Cardiac muscle cell (in vitro differentiated cells and primary cell): Measurements from ENCODE around the gene SOX15. TPM values are rescaled to one million over a fixed set of nuclear protein-coding genes. Genes with fewer than 3 reads are reported as not detected.

Source experiments
- DNase-seq, 2 donors: peaks; one replicate each; pipeline versions ENCODE4 v3.0.0 to v3.0.0-alpha.2; 2010 to 2017; ENCODE audit warnings: low read depth in 1 of 2, low spot score in 1 of 2
- H3K27ac ChIP-seq: fragments of 200-600 bp; sonication (generic); 2 replicates; pipeline ENCODE4 v1.5.1; 2016
- H3K27me3 ChIP-seq: fragments of 200-600 bp; sonication (generic); 2 replicates; pipeline ENCODE4 v1.6.0; 2016; ENCODE audit warnings: control low read depth
- H3K36me3 ChIP-seq: fragments of 200-600 bp; sonication (generic); 2 replicates; pipeline ENCODE4 v1.5.1; 2016; ENCODE audit warnings: control low read depth
- H3K4me1 ChIP-seq: fragments of 200-600 bp; sonication (generic); 2 replicates; pipeline ENCODE4 v1.8.1; 2017; ENCODE audit warnings: low read depth, mild to moderate bottlenecking, mixed run types
- H3K4me3 ChIP-seq: fragments of 200-600 bp; sonication (generic); 2 replicates; pipeline ENCODE4 v1.5.1; 2016; ENCODE audit warnings: mild to moderate bottlenecking
- H3K9me3 ChIP-seq: fragments of 200-600 bp; sonication (generic); 2 replicates; pipeline ENCODE4 v1.5.1; 2017; ENCODE audit warnings: low read depth, mild to moderate bottlenecking, control low read depth
- polyA plus RNA-seq: library from polyadenylated mRNA; unstranded; fragments of >200 nt; fragmentation: Nextera tagmentation; extraction: Ambion mirVana; gene quantifications from 2 replicates; pipeline ENCODE4 v1.2.1, GENCODE V29; 2016
- total RNA-seq: library from RNA; depleted of rRNA; stranded (reverse); fragments of >200 nt; gene quantifications from 2 replicates; pipeline ENCODE4 v1.2.3, GENCODE V29; 2016
- TF ChIP-seq, protein P1 (sequence below): IDR thresholded peaks from 2 replicates; pipeline ENCODE4 v1.5.1; 2012; ENCODE audit warnings: low read depth, mild to moderate bottlenecking, low read length

Gene SOX15
- total and polyA plus RNA-seq, 2 experiments from 2014 or later, result 5.3 to 5.4 TPM

- Histone ChIP-seq H3K9me3 (no peaks in the 10 kb centered on the region), H3K27ac (no peak overlapping the region), H3K36me3 (no peaks in the 10 kb centered on the region), H3K27me3 (no peaks in the 10 kb centered on the region), H3K4me3 (no peak overlapping the region), H3K4me1 (peaks cover 10% of the 10 kb centered on the region)
- TF ChIP-seq, protein P1, sequence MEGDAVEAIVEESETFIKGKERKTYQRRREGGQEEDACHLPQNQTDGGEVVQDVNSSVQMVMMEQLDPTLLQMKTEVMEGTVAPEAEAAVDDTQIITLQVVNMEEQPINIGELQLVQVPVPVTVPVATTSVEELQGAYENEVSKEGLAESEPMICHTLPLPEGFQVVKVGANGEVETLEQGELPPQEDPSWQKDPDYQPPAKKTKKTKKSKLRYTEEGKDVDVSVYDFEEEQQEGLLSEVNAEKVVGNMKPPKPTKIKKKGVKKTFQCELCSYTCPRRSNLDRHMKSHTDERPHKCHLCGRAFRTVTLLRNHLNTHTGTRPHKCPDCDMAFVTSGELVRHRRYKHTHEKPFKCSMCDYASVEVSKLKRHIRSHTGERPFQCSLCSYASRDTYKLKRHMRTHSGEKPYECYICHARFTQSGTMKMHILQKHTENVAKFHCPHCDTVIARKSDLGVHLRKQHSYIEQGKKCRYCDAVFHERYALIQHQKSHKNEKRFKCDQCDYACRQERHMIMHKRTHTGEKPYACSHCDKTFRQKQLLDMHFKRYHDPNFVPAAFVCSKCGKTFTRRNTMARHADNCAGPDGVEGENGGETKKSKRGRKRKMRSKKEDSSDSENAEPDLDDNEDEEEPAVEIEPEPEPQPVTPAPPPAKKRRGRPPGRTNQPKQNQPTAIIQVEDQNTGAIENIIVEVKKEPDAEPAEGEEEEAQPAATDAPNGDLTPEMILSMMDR, result no peak
- DNase-seq, result no peak
Measured at GRCh38 chr17:7555320-7555948, 34.5 kb downstream of the SOX15 start.

DNA sequence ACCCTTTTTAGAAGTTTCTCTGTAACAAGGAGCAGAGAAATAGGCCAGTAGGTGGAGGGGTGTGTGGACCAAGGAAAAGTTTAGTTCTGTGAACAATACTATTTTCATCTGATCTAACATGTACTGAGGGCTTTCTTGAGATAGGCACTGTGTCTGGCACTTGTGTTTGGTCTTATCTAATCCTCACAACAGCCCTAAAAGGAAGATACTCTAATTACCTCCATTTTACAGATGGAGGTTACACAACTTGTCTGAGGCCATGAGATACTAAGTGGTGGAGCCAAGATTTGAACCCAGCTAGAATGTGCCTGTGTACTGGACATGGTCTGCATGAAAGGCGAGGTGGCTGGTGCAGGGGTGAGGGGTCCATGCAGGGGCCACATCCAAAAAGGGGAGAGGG is 36.5 kb downstream of the SOX15 start:
- H3K36me3 ChIP-seq, result no peaks in the 10 kb centered on the region
- TF ChIP-seq, protein P1, result no peak
- H3K4me1 ChIP-seq, result peaks cover 12% of the 10 kb centered on the region
- peaks cover under 1% of the 10 kb centered on the region for H3K27me3 ChIP-seq
- no peak overlapping the region for H3K27ac ChIP-seq
- no peak for DNase-seq
- H3K4me3 ChIP-seq, result no peak overlapping the region
- no peaks in the 10 kb centered on the region for H3K9me3 ChIP-seq

GRCh38 chr17:7552621-7553051 is 37.3 kb downstream of the SOX15 start:
- no peaks in the 10 kb centered on the region for H3K9me3 ChIP-seq
- no peak for DNase-seq
- no peak overlapping the region for H3K4me3 ChIP-seq
- no peak overlapping the region for H3K27ac ChIP-seq
- H3K4me1 ChIP-seq, result peaks cover 7% of the 10 kb centered on the region
- H3K27me3 ChIP-seq, result peaks cover 3% of the 10 kb centered on the region
- H3K36me3 ChIP-seq, result no peaks in the 10 kb centered on the region
- TF ChIP-seq, protein P1, result no peak

DNA sequence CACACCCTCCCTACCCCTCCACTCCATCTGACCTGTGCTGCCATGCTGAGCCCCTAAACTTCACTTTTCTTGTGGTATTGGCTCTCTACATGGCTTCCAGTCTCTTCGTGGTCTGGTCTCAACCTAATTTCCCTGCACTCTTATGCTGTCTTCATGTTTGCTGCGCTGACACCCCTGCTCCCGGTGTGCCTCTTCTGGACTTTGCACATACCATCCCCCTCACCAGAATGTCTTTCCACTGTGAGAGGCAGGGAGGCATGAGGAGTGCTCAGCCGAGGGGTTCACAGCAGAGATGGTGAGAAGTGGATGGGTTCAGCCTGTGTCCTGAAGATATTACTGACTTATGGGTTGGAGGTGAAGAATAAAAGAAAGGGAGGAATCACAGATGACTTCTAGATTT is 38.5 kb downstream of the SOX15 start:
- DNase-seq, result no peak
- Histone ChIP-seq H3K4me3 (no peak overlapping the region), H3K9me3 (no peaks in the 10 kb centered on the region), H3K36me3 (no peaks in the 10 kb centered on the region), H3K4me1 (peaks cover 4% of the 10 kb centered on the region), H3K27ac (no peak overlapping the region), H3K27me3 (peaks cover 3% of the 10 kb centered on the region)
- TF ChIP-seq, protein P1, result no peak

DNA sequence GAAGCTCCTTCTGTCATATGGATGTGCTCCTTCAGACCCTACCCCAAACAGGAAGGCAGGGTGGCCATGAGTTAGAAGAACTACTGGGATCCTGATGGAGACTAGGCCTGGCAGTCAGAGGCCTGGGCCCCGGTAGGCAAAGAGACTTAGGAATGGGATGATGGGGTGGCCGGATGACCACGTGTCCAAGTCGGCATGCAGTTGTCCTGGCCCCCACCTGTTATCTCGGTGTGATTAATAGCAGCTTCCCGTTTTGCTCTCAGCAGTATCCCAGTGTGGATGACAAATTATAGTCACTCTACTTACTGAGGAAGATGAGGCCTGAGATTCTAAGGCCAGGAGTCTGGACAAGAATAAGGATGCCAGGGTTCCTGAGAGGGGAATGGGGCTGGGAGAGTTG is 39.5 kb downstream of the SOX15 start:
- Histone ChIP-seq H3K27me3 (peaks cover 3% of the 10 kb centered on the region), H3K4me1 (peaks cover 4% of the 10 kb centered on the region), H3K36me3 (no peaks in the 10 kb centered on the region), H3K4me3 (no peak overlapping the region), H3K27ac (no peak overlapping the region), H3K9me3 (no peaks in the 10 kb centered on the region)
- no peak for DNase-seq
- TF ChIP-seq, protein P1, result no peak
